Chondrocyte (in vitro differentiated cells): ENCODE data around the gene TULP4. TPM values are rescaled to one million over a fixed set of nuclear protein-coding genes. Genes with fewer than 3 reads are reported as not detected.
A peak's percentile ranks its signal among the peaks of the same experiment; 100 is the strongest.

Experiments used
- DNase-seq: peaks from one replicate; pipeline ENCODE4 v3.0.0; 2021; ENCODE audit warnings: mixed read lengths, low spot score
- H3K27ac Mint-ChIP-seq: one replicate; pipeline ENCODE4 v1.8.0; 2021; ENCODE audit warnings: mild to moderate bottlenecking, moderate library complexity, mixed read lengths; ENCODE audit not compliant: unreplicated experiment
- H3K27me3 Mint-ChIP-seq: 2 replicates; pipeline ENCODE4 v1.8.0; 2021; ENCODE audit warnings: low read depth, mixed read lengths
- H3K36me3 Mint-ChIP-seq: 2 replicates; pipeline ENCODE4 v1.8.0; 2021; ENCODE audit warnings: low read depth, mixed read lengths
- H3K4me1 Mint-ChIP-seq: 2 replicates; pipeline ENCODE4 v1.8.0; 2021; ENCODE audit warnings: low read depth, mild to moderate bottlenecking, mixed read lengths
- H3K4me3 Mint-ChIP-seq: one replicate; pipeline ENCODE4 v1.8.0; 2021; ENCODE audit warnings: mild to moderate bottlenecking, moderate library complexity, mixed read lengths; ENCODE audit not compliant: unreplicated experiment
- H3K9me3 Mint-ChIP-seq: 2 replicates; pipeline ENCODE4 v1.8.0; 2021; ENCODE audit warnings: low read depth, mixed read lengths
- total RNA-seq: library from RNA; stranded (reverse); gene quantifications from 3 replicates; pipeline ENCODE4 v1.2.1, GENCODE V29; 2021
- TF ChIP-seq, protein P1 (sequence below): fragments of 200-600 bp; sonication (generic); IDR thresholded peaks from 2 replicates; pipeline ENCODE4 v1.5.0; 2021; ENCODE audit warnings: antibody characterized with exemption, mild to moderate bottlenecking, moderate library complexity

Gene TULP4
- total RNA-seq, 1 donor from 2014 or later, result 97.7 TPM

DNA sequence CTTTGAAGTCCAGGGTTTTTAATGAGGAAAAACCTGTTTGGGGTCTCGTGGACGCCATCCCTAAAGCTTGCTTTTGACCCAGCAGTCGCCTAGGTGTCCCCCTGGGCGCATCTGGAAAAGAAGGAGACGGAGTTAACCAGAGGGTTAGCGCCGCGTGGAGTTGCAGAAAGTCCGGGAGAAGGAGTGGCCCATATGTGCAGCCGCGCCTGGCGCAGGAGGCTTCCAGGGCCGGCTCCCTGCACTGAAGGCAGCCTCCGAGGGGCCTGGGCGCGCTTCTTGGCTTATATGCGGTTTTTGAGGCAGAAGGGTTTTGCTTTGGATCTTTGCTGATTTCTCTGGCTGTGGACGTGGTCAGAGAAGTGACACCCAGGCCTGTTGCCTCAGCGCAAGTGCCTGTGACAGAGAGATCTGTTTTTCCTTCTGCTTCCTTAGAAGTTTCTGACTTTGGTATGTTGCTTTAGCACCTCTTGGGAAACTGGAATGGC, 248.6 kb downstream of the TULP4 start:
- Mint-ChIP-seq H3K27ac (peak overlapping the region; percentile 89), H3K36me3 (no peaks in the 10 kb centered on the region), H3K9me3 (no peaks in the 10 kb centered on the region), H3K4me3 (peak overlapping the region; percentile 98), H3K4me1 (peaks cover 32% of the 10 kb centered on the region), H3K27me3 (no peaks in the 10 kb centered on the region)
- no peak for DNase-seq
- TF ChIP-seq, protein P1, sequence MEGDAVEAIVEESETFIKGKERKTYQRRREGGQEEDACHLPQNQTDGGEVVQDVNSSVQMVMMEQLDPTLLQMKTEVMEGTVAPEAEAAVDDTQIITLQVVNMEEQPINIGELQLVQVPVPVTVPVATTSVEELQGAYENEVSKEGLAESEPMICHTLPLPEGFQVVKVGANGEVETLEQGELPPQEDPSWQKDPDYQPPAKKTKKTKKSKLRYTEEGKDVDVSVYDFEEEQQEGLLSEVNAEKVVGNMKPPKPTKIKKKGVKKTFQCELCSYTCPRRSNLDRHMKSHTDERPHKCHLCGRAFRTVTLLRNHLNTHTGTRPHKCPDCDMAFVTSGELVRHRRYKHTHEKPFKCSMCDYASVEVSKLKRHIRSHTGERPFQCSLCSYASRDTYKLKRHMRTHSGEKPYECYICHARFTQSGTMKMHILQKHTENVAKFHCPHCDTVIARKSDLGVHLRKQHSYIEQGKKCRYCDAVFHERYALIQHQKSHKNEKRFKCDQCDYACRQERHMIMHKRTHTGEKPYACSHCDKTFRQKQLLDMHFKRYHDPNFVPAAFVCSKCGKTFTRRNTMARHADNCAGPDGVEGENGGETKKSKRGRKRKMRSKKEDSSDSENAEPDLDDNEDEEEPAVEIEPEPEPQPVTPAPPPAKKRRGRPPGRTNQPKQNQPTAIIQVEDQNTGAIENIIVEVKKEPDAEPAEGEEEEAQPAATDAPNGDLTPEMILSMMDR, result no peak

Other genes starting within 250 kb of the TULP4 start
- gene SERAC1, start 144.2 kb upstream of the TULP4 start, total RNA-seq, result 15.3 to 17.1 TPM (median 15.4 TPM) in 3 replicates
- 31.6 to 35.2 TPM (median 31.9 TPM) in 3 replicates for gene GTF2H5, start 144.1 kb upstream of the TULP4 start, total RNA-seq
- 39.0 to 42.2 TPM (median 41.6 TPM) in 3 replicates for gene TMEM181, start 247.6 kb downstream of the TULP4 start, total RNA-seq